GM18511 (cell line): ENCODE results near the gene FHL2.

Experiments
- ATAC-seq: cut with Tn5 transposase; IDR thresholded peaks from one replicate; pipeline ENCODE4 v1.9.1; 2021; ENCODE audit warnings: mild to moderate bottlenecking, moderate library complexity; ENCODE audit not compliant: unreplicated experiment

The FHL2 gene

GRCh38 chr2:105380432-105381100, 18.3 kb downstream of the FHL2 start:
- ATAC-seq = no peak

GRCh38 chr2:105379741-105380186, 19.1 kb downstream of the FHL2 start:
- ATAC-seq = no peak

- ATAC-seq = no peak
These were observed 19.9 kb downstream of the FHL2 start for GRCh38 chr2:105378921-105379383.

- ATAC-seq = no peak
These were observed 20.5 kb downstream of the FHL2 start for GRCh38 chr2:105378276-105378840.

- no peak for ATAC-seq
These were observed 21.0 kb downstream of the FHL2 start for GRCh38 chr2:105377871-105378270.

- no peak for ATAC-seq
These were observed 22.0 kb downstream of the FHL2 start for GRCh38 chr2:105376789-105377240.

GRCh38 chr2:105376010-105376409, 22.8 kb downstream of the FHL2 start:
- no peak for ATAC-seq

GRCh38 chr2:105375001-105375561, 23.8 kb downstream of the FHL2 start:
- ATAC-seq = no peak

- ATAC-seq = peak; percentile 88
These were observed 24.9 kb downstream of the FHL2 start for GRCh38 chr2:105373895-105374401.

- peak; percentile 23 for ATAC-seq
These were observed 25.5 kb downstream of the FHL2 start for GRCh38 chr2:105373344-105373781.

- ATAC-seq = no peak
These were observed 27.0 kb downstream of the FHL2 start for GRCh38 chr2:105371810-105372209.

GRCh38 chr2:105371156-105371555, 27.7 kb downstream of the FHL2 start:
- ATAC-seq = no peak

- ATAC-seq = peak; percentile 86
These were observed 28.8 kb downstream of the FHL2 start for GRCh38 chr2:105369777-105370690.

- no peak for ATAC-seq
These were observed 30.0 kb downstream of the FHL2 start for GRCh38 chr2:105368759-105369408.

GRCh38 chr2:105365206-105365605, 33.6 kb downstream of the FHL2 start:
- no peak for ATAC-seq

- no peak for ATAC-seq
These were observed 34.3 kb downstream of the FHL2 start for GRCh38 chr2:105364436-105365139.

- no peak for ATAC-seq
These were observed 35.8 kb downstream of the FHL2 start for GRCh38 chr2:105362862-105363591.

GRCh38 chr2:105361102-105361889, 37.6 kb downstream of the FHL2 start:
- no peak for ATAC-seq
